HL-60 (cell line): ENCODE measurements around the gene PDE2A.

Experiments
- DNase-seq, 2 experiments: peaks; one replicate each; pipeline ENCODE4 v3.0.0-alpha.2; 2010 to 2020; ENCODE audit warnings: low read depth in 1 of 2, low spot score in 1 of 2
- H3K27ac ChIP-seq: fragments of 250-450 bp; sonication (Bioruptor Pico); replicated peaks from 2 replicates; pipeline ENCODE4 v1.5.1; 2020; ENCODE audit warnings: mild to moderate bottlenecking, moderate library complexity
- H3K27me3 ChIP-seq: fragments of 250-450 bp; sonication (Bioruptor Pico); 2 replicates; pipeline ENCODE4 v1.5.1; 2021; ENCODE audit warnings: mild to moderate bottlenecking, moderate library complexity; ENCODE audit not compliant: insufficient read depth, poor library complexity, severe bottlenecking
- H3K4me3 ChIP-seq: replicated peaks from 2 replicates; pipeline ENCODE4 v1.5.1; 2011; ENCODE audit warnings: mild to moderate bottlenecking, control low read depth, low read length; ENCODE audit not compliant: insufficient read depth
- CTCF ChIP-seq: IDR thresholded peaks from one replicate; pipeline ENCODE4 v1.5.1; 2011; ENCODE audit warnings: low read length, control low read depth, inconsistent platforms; ENCODE audit not compliant: insufficient read depth
- GABPA ChIP-seq: IDR thresholded peaks from 2 replicates; pipeline ENCODE4 v1.6.1; 2012; ENCODE audit warnings: low read depth
- POLR2AphosphoS5 ChIP-seq: IDR thresholded peaks from 2 replicates; pipeline ENCODE4 v1.6.1; 2012; ENCODE audit warnings: low read depth
- REST ChIP-seq: IDR thresholded peaks from 2 replicates; pipeline ENCODE4 v1.6.1; 2012; ENCODE audit warnings: low read depth; ENCODE audit not compliant: insufficient replicate concordance
- SPI1 ChIP-seq: IDR thresholded peaks from 2 replicates; pipeline ENCODE4 v1.6.1; 2012; ENCODE audit warnings: low read depth, mild to moderate bottlenecking, borderline replicate concordance

PDE2A gene

GRCh38 chr11:72546866-72547265 lies 127.4 kb downstream of the PDE2A start:
- H3K4me3 ChIP-seq = no peak overlapping the region
- no peak for DNase-seq
- no peak overlapping the region for H3K27ac ChIP-seq
- peaks cover 4% of the 10 kb centered on the region for H3K27me3 ChIP-seq
- TF ChIP-seq CTCF = no peak
- TF ChIP-seq GABPA = no peak
- TF ChIP-seq SPI1 = no peak
- no peak for TF ChIP-seq POLR2AphosphoS5
- TF ChIP-seq REST = no peak

GRCh38 chr11:72544589-72544988 lies 129.6 kb downstream of the PDE2A start:
- TF ChIP-seq POLR2AphosphoS5 (no peak), GABPA (no peak), SPI1 (no peak), CTCF (no peak), REST (no peak)
- Histone ChIP-seq H3K27ac (no peak overlapping the region), H3K4me3 (no peak overlapping the region), H3K27me3 (peaks cover 4% of the 10 kb centered on the region)
- no peak for DNase-seq

- TF ChIP-seq CTCF (no peak), POLR2AphosphoS5 (no peak), SPI1 (no peak), REST (no peak), GABPA (no peak)
- DNase-seq = no peak
- H3K27me3 ChIP-seq = peaks cover 6% of the 10 kb centered on the region
- no peak overlapping the region for H3K27ac ChIP-seq
- no peak overlapping the region for H3K4me3 ChIP-seq
Observed at GRCh38 chr11:72543849-72544542, 130.2 kb downstream of the PDE2A start.
